Retinal pigment epithelial cell (primary cell): ENCODE measurements around the gene INPP5D.
"Not testable (repeated sequence)": the region's sequence is repeated elsewhere in the genome, so short reads cannot be mapped to it uniquely, and the experiment has no call there.

Source experiments
- DNase-seq: peaks from one replicate; pipeline ENCODE4 v3.0.0-alpha.2; 2010; ENCODE audit warnings: low read depth
- H3K4me3 ChIP-seq: 2 replicates; pipeline ENCODE4 v1.5.1; 2011; ENCODE audit warnings: mild to moderate bottlenecking, low read length, control low read depth, moderate library complexity
- CTCF ChIP-seq: conservative IDR thresholded peaks from 2 replicates; pipeline ENCODE4 v1.5.1; 2011; ENCODE audit warnings: low read depth, low read length, control low read depth, inconsistent platforms

INPP5D gene

DNA sequence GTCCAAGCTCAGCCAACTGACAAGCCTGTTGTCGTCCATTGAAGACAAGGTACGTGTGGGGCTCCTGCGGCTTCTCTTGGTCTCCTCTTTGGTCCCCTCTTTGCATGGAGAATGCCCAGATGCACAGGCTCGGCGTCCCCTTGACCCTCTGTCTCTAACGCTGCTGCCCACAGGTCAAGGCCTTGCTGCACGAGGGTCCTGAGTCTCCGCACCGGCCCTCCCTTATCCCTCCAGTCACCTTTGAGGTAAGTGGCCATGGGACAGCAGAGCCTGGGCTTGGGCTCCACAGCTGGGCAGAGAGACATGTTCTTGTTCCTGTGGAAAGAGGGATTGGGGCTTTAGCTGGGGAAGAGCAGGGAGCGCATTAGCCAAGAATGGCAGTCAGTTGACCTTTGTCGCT lies 86.1 kb downstream of the INPP5D start:
- no peak for DNase-seq
- no peak overlapping the region for H3K4me3 ChIP-seq
- no peak for TF ChIP-seq CTCF

GRCh38 chr2:233147136-233147828 lies 87.1 kb downstream of the INPP5D start:
- no peak overlapping the region for H3K4me3 ChIP-seq
- DNase-seq, result no peak
- no peak for TF ChIP-seq CTCF

- TF ChIP-seq CTCF, result no peak
- DNase-seq, result no peak
- no peak overlapping the region for H3K4me3 ChIP-seq
Observed at GRCh38 chr2:233147829-233148167, 87.7 kb downstream of the INPP5D start.

DNA sequence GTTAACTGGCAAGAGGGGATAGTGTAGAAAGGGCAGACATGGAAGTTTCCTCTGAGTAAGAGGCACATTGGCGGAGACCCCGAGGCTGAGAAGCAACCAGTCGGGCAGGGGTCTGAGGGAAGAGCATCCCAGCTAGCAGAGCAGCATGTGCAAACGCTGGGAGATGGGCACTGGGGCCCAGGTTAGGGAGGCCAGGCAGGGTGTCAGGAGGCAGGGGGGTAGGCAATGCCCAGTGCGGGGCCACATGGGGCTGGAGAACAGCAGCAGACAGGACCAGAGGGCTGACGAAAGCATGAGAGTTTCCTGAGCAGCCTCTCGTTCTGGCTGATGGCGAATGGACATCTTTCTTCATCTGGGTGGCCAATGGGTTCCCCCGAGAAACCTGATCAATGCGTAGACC lies 88.2 kb downstream of the INPP5D start:
- DNase-seq, result no peak
- no peak for TF ChIP-seq CTCF
- H3K4me3 ChIP-seq, result no peak overlapping the region

GRCh38 chr2:233152541-233152940 lies 92.4 kb downstream of the INPP5D start:
- DNase-seq, result no peak
- no peak for TF ChIP-seq CTCF
- H3K4me3 ChIP-seq, result no peak overlapping the region

DNA sequence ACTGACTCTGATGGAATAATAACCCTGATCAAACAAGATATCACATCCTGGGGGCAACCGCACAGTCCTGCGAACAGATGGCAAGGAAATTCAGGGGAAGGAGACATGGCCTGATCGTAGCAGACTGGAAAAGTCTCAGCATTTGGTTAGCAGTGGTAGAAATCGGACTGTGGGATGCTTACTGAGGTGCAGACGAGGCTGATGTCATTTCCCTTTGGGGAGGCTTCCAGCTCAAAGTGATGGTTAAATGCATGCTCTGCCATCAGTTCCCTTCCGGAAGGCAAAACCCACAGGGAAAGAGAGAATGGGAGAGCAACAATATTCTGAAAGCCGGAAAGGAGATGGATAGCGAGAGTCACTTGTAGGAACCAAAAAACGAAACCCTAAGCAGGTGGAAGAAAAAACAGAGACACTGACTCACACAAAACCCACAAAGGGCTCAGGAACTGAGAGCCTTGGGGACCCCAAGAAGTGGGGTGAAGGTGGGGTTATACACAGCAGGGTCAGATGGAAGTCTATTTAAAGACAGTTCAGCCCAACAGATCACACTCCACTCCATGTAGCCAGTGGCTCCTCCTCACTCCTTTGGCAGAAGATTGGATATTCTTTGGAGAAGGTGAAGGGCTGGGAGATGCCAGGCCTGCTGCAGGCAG lies 93.1 kb downstream of the INPP5D start:
- no peak overlapping the region for H3K4me3 ChIP-seq
- no peak for TF ChIP-seq CTCF
- DNase-seq, result no peak

DNA sequence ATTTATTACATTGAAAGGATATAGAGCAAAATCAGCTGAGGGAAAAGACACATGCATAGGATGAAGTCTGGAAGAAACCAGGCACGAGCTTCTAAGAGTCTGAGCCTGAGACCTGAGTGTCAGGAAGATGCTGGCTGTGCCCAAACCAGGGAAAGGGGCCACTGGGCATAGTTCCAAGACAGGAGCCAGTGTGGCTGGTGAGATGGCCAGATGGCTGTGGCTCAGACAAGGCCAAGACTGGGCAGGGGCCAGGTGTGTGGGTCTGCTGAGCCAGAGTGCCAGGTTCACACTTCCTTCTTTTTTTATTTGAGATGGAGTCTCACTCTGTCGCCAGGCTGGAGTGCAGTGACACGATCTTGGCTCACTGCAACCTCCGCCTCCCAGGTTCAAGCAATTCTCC lies 95.9 kb downstream of the INPP5D start:
- no peak for DNase-seq
- no peak for TF ChIP-seq CTCF
- H3K4me3 ChIP-seq, result no peak overlapping the region

- not testable (repeated sequence) for DNase-seq, H3K4me3 ChIP-seq
Observed at GRCh38 chr2:233156461-233156860, 96.3 kb downstream of the INPP5D start.
